Measurements from ENCODE around the gene ATPAF1. TPM values are rescaled to one million over a fixed set of nuclear protein-coding genes. Genes with fewer than 3 reads are reported as not detected.
"Not testable (repeated sequence)": the region's sequence is repeated elsewhere in the genome, so short reads cannot be mapped to it uniquely, and the experiment has no call there.

The ATPAF1 gene
- total RNA-seq, 1 donor from 2014 or later = 29.8 TPM

DNA sequence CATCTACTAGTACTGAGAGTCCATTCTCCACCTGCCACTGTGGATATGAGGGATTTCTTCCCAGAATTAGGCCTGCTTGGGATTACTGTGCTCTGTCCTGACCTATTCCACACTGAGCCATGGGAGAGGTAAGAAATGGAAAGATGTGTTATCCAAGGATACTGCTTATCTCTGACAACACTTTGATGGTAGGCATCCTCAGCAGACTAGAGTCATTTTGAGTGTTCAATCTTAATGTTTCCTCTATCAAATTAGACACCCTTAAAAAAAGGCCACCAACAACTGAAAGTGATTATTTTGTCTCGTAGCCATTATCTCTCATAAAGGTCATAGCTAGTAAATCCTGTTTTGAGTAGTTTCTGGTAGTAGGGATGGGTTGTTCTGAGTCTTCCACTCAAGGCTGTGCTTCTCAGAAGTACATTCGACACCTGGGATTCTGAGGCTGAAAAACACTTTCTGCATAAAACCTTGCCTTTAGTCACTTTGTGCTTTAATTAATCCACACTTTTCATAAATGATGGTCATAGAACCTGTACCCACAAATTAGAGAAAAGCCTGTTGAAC lies 8.8 kb downstream of the ATPAF1 start:
- TF ChIP-seq, protein P1, sequence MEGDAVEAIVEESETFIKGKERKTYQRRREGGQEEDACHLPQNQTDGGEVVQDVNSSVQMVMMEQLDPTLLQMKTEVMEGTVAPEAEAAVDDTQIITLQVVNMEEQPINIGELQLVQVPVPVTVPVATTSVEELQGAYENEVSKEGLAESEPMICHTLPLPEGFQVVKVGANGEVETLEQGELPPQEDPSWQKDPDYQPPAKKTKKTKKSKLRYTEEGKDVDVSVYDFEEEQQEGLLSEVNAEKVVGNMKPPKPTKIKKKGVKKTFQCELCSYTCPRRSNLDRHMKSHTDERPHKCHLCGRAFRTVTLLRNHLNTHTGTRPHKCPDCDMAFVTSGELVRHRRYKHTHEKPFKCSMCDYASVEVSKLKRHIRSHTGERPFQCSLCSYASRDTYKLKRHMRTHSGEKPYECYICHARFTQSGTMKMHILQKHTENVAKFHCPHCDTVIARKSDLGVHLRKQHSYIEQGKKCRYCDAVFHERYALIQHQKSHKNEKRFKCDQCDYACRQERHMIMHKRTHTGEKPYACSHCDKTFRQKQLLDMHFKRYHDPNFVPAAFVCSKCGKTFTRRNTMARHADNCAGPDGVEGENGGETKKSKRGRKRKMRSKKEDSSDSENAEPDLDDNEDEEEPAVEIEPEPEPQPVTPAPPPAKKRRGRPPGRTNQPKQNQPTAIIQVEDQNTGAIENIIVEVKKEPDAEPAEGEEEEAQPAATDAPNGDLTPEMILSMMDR (IDR thresholded peaks at IDR 0.05; ENCODE audit: unreplicated experiment) = no peak
- Mint-ChIP-seq H3K27ac (ENCODE audit: unreplicated experiment) (no peak overlapping the region), H3K27me3 (ENCODE audit: unreplicated experiment) (no peaks in the 10 kb centered on the region), H3K4me1 (ENCODE audit: unreplicated experiment) (peaks cover 2% of the 10 kb centered on the region), H3K4me3 (ENCODE audit: unreplicated experiment) (no peak overlapping the region), H3K36me3 (ENCODE audit: low read depth, unreplicated experiment) (peaks cover 13% of the 10 kb centered on the region), H3K9me3 (ENCODE audit: unreplicated experiment) (no peaks in the 10 kb centered on the region)
- DNase-seq (ENCODE audit: low spot score) = no peak

DNA sequence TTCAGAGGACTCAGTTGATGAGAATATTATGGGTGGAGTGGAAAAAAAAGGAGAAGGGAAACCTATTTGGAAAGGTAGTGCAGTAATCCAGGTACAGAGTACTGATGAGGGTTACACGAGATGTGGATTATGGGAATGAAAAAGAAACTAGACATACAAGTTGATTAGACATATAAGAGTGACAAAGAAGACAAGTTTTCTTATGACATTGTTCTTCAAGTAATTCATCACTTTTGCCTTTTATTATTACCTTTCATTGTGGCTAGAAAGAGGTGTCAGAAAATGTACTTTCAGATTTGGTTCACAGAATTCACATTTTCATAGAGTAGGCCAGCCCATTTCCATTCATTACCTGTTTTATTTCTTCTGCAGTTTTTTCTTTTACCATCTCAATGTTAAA lies 10.4 kb downstream of the ATPAF1 start:
- no peaks in the 10 kb centered on the region for H3K9me3 Mint-ChIP-seq (ENCODE audit: unreplicated experiment)
- no peak for DNase-seq (ENCODE audit: low spot score)
- peaks cover 2% of the 10 kb centered on the region for H3K4me1 Mint-ChIP-seq (ENCODE audit: unreplicated experiment)
- TF ChIP-seq, protein P1 (IDR thresholded peaks at IDR 0.05; ENCODE audit: unreplicated experiment) = no peak
- H3K27me3 Mint-ChIP-seq (ENCODE audit: unreplicated experiment) = no peaks in the 10 kb centered on the region
- no peak overlapping the region for H3K27ac Mint-ChIP-seq (ENCODE audit: unreplicated experiment)
- peaks cover 20% of the 10 kb centered on the region for H3K36me3 Mint-ChIP-seq (ENCODE audit: low read depth, unreplicated experiment)
- no peak overlapping the region for H3K4me3 Mint-ChIP-seq (ENCODE audit: unreplicated experiment)

DNA sequence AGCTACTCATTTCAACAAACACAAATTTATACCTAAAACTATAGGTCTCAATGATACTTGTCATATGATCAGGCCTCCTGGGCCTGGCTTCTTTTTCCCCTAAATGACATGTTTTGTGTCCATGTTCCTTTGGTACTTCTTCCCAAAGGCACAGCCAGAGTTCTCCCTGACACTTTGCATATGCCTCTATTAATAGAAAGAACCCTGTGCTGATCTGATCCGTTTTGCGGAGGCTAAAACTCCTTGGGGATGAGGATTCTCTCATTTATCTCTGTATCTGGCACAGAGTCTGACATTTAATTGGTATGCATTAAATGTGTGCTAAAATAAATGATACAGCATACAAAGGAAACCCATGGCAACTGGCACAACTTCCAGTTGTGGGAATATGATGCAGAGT lies 11.5 kb downstream of the ATPAF1 start:
- TF ChIP-seq, protein P1 (IDR thresholded peaks at IDR 0.05; ENCODE audit: unreplicated experiment) = no peak
- Mint-ChIP-seq H3K9me3 (ENCODE audit: unreplicated experiment) (no peaks in the 10 kb centered on the region), H3K27me3 (ENCODE audit: unreplicated experiment) (no peaks in the 10 kb centered on the region), H3K4me3 (ENCODE audit: unreplicated experiment) (no peak overlapping the region), H3K4me1 (ENCODE audit: unreplicated experiment) (peaks cover 2% of the 10 kb centered on the region), H3K27ac (ENCODE audit: unreplicated experiment) (no peak overlapping the region), H3K36me3 (ENCODE audit: low read depth, unreplicated experiment) (peaks cover 23% of the 10 kb centered on the region)
- no peak for DNase-seq (ENCODE audit: low spot score)

DNA sequence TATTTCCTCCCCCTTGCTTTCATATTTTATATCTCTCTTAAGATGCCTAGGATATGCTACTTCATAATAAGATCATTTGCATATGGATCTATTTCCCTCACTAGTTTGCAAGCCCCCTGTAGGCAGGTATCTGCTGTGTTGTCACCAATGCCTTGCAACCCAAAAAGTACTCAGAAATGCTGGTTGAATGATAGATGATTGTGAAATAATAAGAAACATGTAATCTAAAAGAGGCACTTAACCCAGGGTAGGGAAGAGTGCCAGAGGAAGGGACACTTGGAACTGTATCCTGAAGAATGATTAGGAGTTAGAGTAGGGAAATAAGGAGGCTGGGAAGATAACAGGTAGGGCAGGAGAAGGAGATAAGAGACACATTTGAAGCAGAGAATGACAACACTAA lies 12.3 kb downstream of the ATPAF1 start:
- no peak overlapping the region for H3K27ac Mint-ChIP-seq (ENCODE audit: unreplicated experiment)
- no peaks in the 10 kb centered on the region for H3K27me3 Mint-ChIP-seq (ENCODE audit: unreplicated experiment)
- H3K9me3 Mint-ChIP-seq (ENCODE audit: unreplicated experiment) = no peaks in the 10 kb centered on the region
- TF ChIP-seq, protein P1 (IDR thresholded peaks at IDR 0.05; ENCODE audit: unreplicated experiment) = no peak
- peaks cover 23% of the 10 kb centered on the region for H3K36me3 Mint-ChIP-seq (ENCODE audit: low read depth, unreplicated experiment)
- peaks cover 2% of the 10 kb centered on the region for H3K4me1 Mint-ChIP-seq (ENCODE audit: unreplicated experiment)
- no peak for DNase-seq (ENCODE audit: low spot score)
- no peak overlapping the region for H3K4me3 Mint-ChIP-seq (ENCODE audit: unreplicated experiment)

DNA sequence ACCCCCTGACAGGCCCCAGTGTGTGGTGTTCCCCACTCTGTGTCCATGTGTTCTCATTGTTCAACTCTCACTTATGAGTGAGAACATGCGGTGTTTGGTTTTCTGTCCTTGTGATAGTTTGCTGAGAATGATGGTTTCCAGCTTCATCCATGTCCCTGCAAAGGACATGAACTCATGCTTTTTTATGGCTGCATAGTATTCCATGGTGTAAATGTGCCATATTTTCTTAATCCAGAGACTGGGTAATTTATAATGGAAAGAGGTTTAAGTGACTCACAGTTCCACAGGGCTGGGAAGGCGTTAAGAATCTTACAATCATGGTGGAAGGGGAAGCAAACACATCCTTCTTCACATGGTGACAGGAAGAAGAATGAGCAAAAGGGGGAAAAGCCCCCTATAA lies 13.5 kb downstream of the ATPAF1 start:
- H3K9me3 Mint-ChIP-seq (ENCODE audit: unreplicated experiment); DNase-seq (ENCODE audit: low spot score); H3K27ac Mint-ChIP-seq (ENCODE audit: unreplicated experiment); H3K4me1 Mint-ChIP-seq (ENCODE audit: unreplicated experiment); H3K27me3 Mint-ChIP-seq (ENCODE audit: unreplicated experiment): not testable (repeated sequence)
- peaks cover 35% of the 10 kb centered on the region for H3K36me3 Mint-ChIP-seq (ENCODE audit: low read depth, unreplicated experiment)
- H3K4me3 Mint-ChIP-seq (ENCODE audit: unreplicated experiment) = peak overlapping the region; percentile 65

Measured in endothelial cell (in vitro differentiated cells).